K562 (cell line): ENCODE measurements around the gene IL1F10. TPM values are rescaled to one million over a fixed set of nuclear protein-coding genes. Genes with fewer than 3 reads are reported as not detected.

Experiments used
- ATF7 ChIP-seq: fragments of 450-650 bp; IDR thresholded peaks from 2 replicates; pipeline ENCODE4 v1.7.1; 2014; ENCODE audit warnings: mild to moderate bottlenecking, moderate library complexity
- FOSL1 ChIP-seq: fragments of 200-800 bp; sonication (Bioruptor generic); conservative IDR thresholded peaks from 2 replicates; pipeline ENCODE4 v1.6.1; 2016; ENCODE audit warnings: missing genetic modification characterization, missing compliant biosample characterization
- GTF3C2 ChIP-seq: IDR thresholded peaks from 3 replicates; pipeline ENCODE4 v1.6.1; 2011; ENCODE audit warnings: borderline replicate concordance, mild to moderate bottlenecking, moderate library complexity; ENCODE audit not compliant: insufficient read length; ENCODE audit errors: extremely low read depth
- KDM1A ChIP-seq, 2 experiments: fragments of 450-650 bp; IDR thresholded peaks; 2 replicates each; pipeline ENCODE4 v1.6.1; 2016; ENCODE audit warnings: mild to moderate bottlenecking in 2 of 2
- L3MBTL2 ChIP-seq: fragments of 450-650 bp; IDR thresholded peaks from 2 replicates; pipeline ENCODE4 v1.6.1; 2016; ENCODE audit warnings: mild to moderate bottlenecking, moderate library complexity
- MIER1 ChIP-seq: fragments of 450-650 bp; IDR thresholded peaks from 2 replicates; pipeline ENCODE4 v1.6.1; 2016; ENCODE audit warnings: antibody characterized with exemption, mild to moderate bottlenecking, low read depth
- NELFE ChIP-seq: IDR thresholded peaks from 2 replicates; pipeline ENCODE4 v1.6.1; 2011; ENCODE audit warnings: mild to moderate bottlenecking; ENCODE audit not compliant: insufficient read depth, insufficient read length
- PURB ChIP-seq: sonication (generic); formaldehyde crosslinking; IDR thresholded peaks from 2 replicates; pipeline ENCODE4 v1.9.0; 2021; ENCODE audit warnings: low read depth, mild to moderate bottlenecking, missing genetic modification reagents
- RREB1 ChIP-seq: fragments of 250-450 bp; sonication (Bioruptor Pico); IDR thresholded peaks from 2 replicates; pipeline ENCODE4 v1.4.0; 2020
- SMAD4 ChIP-seq: fragments of 250-450 bp; sonication (Bioruptor Pico); conservative IDR thresholded peaks from 2 replicates; pipeline ENCODE4 v1.8.0; 2021; ENCODE audit warnings: inconsistent platforms, mild to moderate bottlenecking, moderate library complexity
- TCF3 ChIP-seq: sonication (generic); formaldehyde crosslinking; IDR thresholded peaks from 2 replicates; pipeline ENCODE4 v1.4.0; 2020; ENCODE audit warnings: mild to moderate bottlenecking, missing genetic modification reagents
- TEAD1 ChIP-seq, 2 experiments: fragments of 450-650 bp in 1 of 2; sonication (generic) in 1 of 2; formaldehyde crosslinking; IDR thresholded peaks; 2 replicates each; pipeline versions ENCODE4 v1.4.0 to v1.8.0; 2020 to 2022; ENCODE audit warnings: mild to moderate bottlenecking in 2 of 2, missing genetic modification reagents in 1 of 2
- ZMIZ1 ChIP-seq, 2 experiments: fragments of 150-350 bp in 1 of 2; IDR thresholded peaks; 2 replicates each; pipeline ENCODE4 v1.6.1; 2012 to 2016; ENCODE audit warnings: low read depth in 2 of 2, low read length in 2 of 2, mild to moderate bottlenecking in 1 of 2, moderate library complexity in 1 of 2
- ZNF12 ChIP-seq: sonication (generic); formaldehyde crosslinking; IDR thresholded peaks from 2 replicates; pipeline ENCODE4 v1.4.0; 2020; ENCODE audit warnings: mild to moderate bottlenecking, missing genetic modification reagents
- ZNF41 ChIP-seq: fragments of 250-450 bp; sonication (Bioruptor Pico); conservative IDR thresholded peaks from 2 replicates; pipeline ENCODE4 v1.4.0; 2020; ENCODE audit warnings: mild to moderate bottlenecking
- polyA plus RNA-seq, 8 experiments: library from polyadenylated mRNA; depleted of rRNA in 4 of 8; stranded (reverse) in 5 of 8; unstranded in 3 of 8; fragments of >200 nt; fragmentation: Nextera tagmentation in 2 of 8; fragmentation: Illumina TruSeq in 1 of 8; extraction: Ambion mirVana in 2 of 8; extraction: Trizol in 1 of 8; gene quantifications; 2 replicates each; pipeline versions ENCODE4 v1.2.1 to v1.2.3, GENCODE V29; 2011 to 2014; ENCODE audit warnings: inconsistent platforms in 1 of 8, missing spikeins in 1 of 8
- total RNA-seq, 7 experiments: library from RNA; depleted of rRNA in 6 of 7; stranded (reverse); fragments of >200 nt in 6 of 7; fragmentation: Illumina TruSeq in 2 of 7; extraction: Trizol in 2 of 7; gene quantifications; 2 replicates each; pipeline versions ENCODE4 v1.2.1 to v1.2.3, GENCODE V29; 2011 to 2021; ENCODE audit warnings: low replicate concordance in 1 of 7

IL1F10 gene
- total and polyA plus RNA-seq, 9 of the 15 experiments (the other 6 are each of a cell fraction or from before 2014, with no cell fraction given): not detected

GRCh38 chr2:113034016-113034415 lies 33.8 kb upstream of the IL1F10 start (continued):
- TF ChIP-seq GTF3C2: no peak
- no peak for TF ChIP-seq NELFE
- peak; percentile 41; the same call in 1 of the 2 replicates for TF ChIP-seq FOSL1 (tag)
- TF ChIP-seq MIER1: no peak
- 0 out of 2 replicates have a peak, but pooled peaks have one; percentile 76 for TF ChIP-seq RREB1 (CRISPR knock-in tag)
- no peak for TF ChIP-seq PURB (CRISPR knock-in tag)
- peak; percentile 45 to 75; a peak in 1 of 4 replicates for TF ChIP-seq KDM1A (IDR thresholded peaks at IDR 0.05)
- TF ChIP-seq TEAD1 (CRISPR knock-in tag; IDR thresholded peaks at IDR 0.05): peak in 1 of 2 experiments; percentile 67; a peak in 2 of 4 replicates
- peak; percentile 94 for TF ChIP-seq TCF3 (CRISPR knock-in tag)
- no peak for TF ChIP-seq ZNF41 (CRISPR knock-in tag)
- TF ChIP-seq SMAD4 (CRISPR knock-in tag): peak; percentile 63; the same call in 1 of the 2 replicates
- TF ChIP-seq L3MBTL2: 0 out of 2 replicates have a peak, but pooled peaks have one; percentile 11
- TF ChIP-seq ZMIZ1 (IDR thresholded peaks at IDR 0.05; ENCODE audit: low read depth in 2 of 2, low read length in 2 of 2): peak in 1 of 2 experiments; percentile 45; a peak in 1 of 4 replicates
- TF ChIP-seq ATF7: no peak
- no peak for TF ChIP-seq ZNF12 (CRISPR knock-in tag)
